Measurements from ENCODE around the gene NEK10.

The NEK10 gene

DNA sequence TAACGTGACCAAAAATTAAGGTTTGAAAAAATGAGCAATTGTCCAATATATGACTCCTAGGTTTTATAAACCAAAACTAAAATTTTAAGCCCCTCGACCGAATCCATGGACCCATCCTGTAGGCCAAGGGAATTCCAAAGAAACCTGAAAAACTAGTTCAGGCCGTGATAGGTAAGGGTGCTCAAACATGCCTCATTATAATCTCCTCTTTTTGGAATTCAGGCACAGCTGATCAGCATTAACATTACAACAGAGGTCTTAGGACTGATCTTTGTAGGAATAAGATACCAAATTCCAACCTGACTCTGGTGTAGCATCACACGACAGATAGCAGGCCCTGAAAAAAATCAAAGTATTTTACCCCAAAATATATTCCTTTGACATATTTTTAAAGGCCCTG, 155.7 kb downstream of the NEK10 start:
- Mint-ChIP-seq H3K9me3 (no peaks in the 10 kb centered on the region), H3K27ac (no peak overlapping the region), H3K4me3 (no peak overlapping the region), H3K4me1 (no peaks in the 10 kb centered on the region), H3K36me3 (ENCODE audit: low read depth) (no peaks in the 10 kb centered on the region), H3K27me3 (no peaks in the 10 kb centered on the region)
- DNase-seq (no peak), ATAC-seq (no peak)

DNA sequence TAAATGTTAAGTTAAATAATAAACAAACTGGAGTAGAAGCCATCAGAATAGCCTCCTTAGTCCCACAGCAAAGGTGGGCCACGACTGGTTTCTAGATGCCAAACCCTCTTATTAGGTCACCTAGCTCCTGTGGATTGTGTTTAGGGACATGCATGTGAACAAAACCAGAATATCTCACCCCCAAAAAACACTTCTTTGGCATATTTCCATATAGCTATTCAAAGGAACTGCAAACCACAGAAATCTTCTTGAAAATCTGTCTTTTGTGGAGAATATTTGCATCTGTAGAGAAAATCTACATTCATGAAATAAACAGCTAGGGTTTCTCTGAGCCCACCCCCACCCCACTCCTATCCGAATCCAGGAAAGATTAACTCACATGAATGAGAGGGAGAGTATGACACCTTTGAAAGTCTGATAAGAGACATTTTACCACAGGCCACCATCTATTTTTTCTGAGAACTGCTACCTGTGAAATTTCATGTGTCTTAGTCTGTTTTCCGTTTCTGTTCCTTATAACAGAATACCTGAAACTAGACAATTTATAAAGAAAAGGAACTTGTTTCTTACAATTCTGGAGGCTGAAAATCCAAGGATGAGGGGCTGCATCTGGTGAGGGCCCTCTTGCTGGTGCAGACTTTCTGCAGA, 159.4 kb downstream of the NEK10 start:
- no peak for ATAC-seq
- Mint-ChIP-seq H3K4me1 (no peaks in the 10 kb centered on the region), H3K27me3 (no peaks in the 10 kb centered on the region), H3K27ac (no peak overlapping the region), H3K36me3 (ENCODE audit: low read depth) (no peaks in the 10 kb centered on the region), H3K4me3 (no peak overlapping the region), H3K9me3 (no peaks in the 10 kb centered on the region)
- no peak for DNase-seq

DNA sequence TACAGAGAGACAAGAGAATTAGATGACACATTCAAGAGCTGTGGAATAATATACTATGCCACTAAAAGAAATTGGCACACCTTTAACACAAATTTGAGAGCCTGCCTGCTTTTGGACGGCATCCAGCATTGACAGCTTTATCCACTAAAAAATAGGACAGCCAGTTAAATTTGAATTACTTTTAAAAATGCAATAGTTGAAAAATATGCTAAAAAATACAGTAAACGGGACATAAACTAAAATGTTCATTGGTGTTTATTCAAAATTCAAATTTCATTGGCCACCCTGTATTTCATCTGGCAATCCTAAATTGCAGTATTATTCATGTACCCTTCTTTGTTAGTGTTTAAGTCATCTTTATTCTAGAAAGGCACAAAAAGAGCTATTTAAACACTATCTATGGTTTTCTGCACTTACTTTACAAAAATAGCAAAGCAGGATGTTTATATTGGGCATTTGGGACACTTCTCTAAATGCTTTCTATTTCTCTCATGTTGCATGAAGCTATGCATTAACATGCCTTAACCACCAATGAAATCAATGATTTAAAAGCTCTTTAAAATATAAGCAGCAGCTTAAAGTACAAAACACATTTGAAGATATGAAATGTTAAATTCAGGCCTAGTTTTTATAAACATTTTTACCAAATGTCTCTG, 160.1 kb downstream of the NEK10 start:
- DNase-seq: no peak
- H3K4me3 Mint-ChIP-seq: no peak overlapping the region
- H3K27me3 Mint-ChIP-seq: no peaks in the 10 kb centered on the region

DNA sequence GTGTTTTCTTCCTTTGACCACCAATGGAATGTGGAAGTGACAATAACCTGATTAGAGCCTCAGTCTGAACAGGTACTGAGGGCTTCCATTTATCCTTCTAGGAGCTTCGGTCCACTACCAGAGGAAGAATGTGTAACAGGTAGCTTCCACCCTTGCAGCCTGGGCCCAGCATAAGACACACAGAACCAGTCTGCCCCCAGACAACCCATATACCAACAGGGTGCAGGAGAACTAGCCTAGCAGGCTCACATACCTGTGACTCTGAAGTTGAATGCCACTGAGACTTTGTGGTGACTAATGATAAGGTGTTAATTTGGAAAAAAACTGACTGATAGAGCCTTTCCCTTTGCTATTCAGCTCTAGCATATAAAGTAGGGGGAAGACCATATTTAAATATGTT, 166.2 kb downstream of the NEK10 start:
- ATAC-seq (no peak), DNase-seq (no peak)
- H3K27me3 Mint-ChIP-seq: no peaks in the 10 kb centered on the region
- no peaks in the 10 kb centered on the region for H3K4me1 Mint-ChIP-seq
- no peak overlapping the region for H3K27ac Mint-ChIP-seq
- H3K4me3 Mint-ChIP-seq: no peak overlapping the region
- peaks cover 6% of the 10 kb centered on the region for H3K9me3 Mint-ChIP-seq
- H3K36me3 Mint-ChIP-seq (ENCODE audit: low read depth): no peaks in the 10 kb centered on the region

More for the DNA sequence above, 160.1 kb downstream of the NEK10 start:
- Mint-ChIP-seq H3K36me3 (ENCODE audit: low read depth) (no peaks in the 10 kb centered on the region), H3K27ac (no peak overlapping the region), H3K9me3 (no peaks in the 10 kb centered on the region), H3K4me1 (no peaks in the 10 kb centered on the region)
- ATAC-seq: no peak

DNA sequence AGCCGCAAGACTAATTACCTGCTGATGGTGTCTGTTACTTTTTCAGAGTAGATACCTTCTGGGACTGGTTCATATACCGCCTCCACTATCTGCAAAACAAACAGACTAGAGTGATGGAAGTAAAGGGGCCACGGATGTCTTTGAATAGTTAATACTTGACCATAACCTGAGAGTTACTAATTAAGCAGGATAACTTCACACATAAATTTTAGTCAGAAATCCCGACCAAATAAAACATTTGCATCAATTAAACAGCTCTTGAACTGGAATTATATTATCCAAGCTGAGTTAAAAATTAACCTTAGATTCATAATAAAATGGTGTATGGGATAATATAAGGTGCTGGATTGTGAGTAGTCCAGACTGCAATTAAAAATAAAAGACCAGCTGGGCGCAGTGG, 167.7 kb downstream of the NEK10 start:
- ATAC-seq (no peak), DNase-seq (no peak)
- no peaks in the 10 kb centered on the region for H3K27me3 Mint-ChIP-seq
- no peak overlapping the region for H3K4me3 Mint-ChIP-seq
- no peaks in the 10 kb centered on the region for H3K36me3 Mint-ChIP-seq (ENCODE audit: low read depth)
- no peaks in the 10 kb centered on the region for H3K4me1 Mint-ChIP-seq
- H3K27ac Mint-ChIP-seq: no peak overlapping the region
- H3K9me3 Mint-ChIP-seq: peaks cover 9% of the 10 kb centered on the region

DNA sequence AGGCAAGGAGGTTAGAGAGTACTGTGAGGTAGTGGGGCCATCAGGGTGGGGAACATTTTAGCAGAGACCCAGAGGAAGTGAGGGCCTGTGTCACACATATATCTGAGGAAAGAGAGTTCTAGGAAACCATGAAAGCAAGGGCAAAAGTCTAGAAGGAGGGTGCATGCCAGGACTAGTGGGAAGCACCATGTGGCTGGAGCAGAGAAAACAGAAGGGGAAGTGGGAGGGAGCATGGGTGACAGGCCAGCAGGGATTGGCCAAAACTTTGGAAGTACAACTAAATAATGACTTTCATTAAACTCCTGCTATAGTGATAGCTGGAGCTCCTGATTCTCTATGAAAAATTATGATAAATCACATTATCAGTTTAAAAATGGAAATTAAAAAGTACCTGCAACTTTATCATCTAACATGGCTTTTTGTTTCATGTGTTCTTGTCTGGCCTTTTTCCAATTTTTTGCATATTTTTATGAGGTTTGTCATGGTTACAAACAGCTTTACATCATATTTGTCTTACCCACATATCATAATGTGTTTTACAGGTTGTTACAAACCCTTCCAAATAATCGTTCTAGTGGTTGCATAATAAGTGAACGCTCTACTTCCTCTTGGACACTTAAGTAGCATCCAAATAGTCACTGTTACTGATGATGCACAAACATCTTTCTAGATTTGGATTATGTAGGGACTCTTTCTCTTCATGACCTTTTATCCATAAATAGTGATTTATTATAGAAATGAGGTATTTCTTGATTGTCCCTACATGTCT, 168.3 kb downstream of the NEK10 start:
- Mint-ChIP-seq H3K4me1 (no peaks in the 10 kb centered on the region), H3K27me3 (no peaks in the 10 kb centered on the region), H3K27ac (no peak overlapping the region), H3K9me3 (peaks cover 9% of the 10 kb centered on the region), H3K4me3 (no peak overlapping the region), H3K36me3 (ENCODE audit: low read depth) (no peaks in the 10 kb centered on the region)
- DNase-seq: no peak
- ATAC-seq: no peak

DNA sequence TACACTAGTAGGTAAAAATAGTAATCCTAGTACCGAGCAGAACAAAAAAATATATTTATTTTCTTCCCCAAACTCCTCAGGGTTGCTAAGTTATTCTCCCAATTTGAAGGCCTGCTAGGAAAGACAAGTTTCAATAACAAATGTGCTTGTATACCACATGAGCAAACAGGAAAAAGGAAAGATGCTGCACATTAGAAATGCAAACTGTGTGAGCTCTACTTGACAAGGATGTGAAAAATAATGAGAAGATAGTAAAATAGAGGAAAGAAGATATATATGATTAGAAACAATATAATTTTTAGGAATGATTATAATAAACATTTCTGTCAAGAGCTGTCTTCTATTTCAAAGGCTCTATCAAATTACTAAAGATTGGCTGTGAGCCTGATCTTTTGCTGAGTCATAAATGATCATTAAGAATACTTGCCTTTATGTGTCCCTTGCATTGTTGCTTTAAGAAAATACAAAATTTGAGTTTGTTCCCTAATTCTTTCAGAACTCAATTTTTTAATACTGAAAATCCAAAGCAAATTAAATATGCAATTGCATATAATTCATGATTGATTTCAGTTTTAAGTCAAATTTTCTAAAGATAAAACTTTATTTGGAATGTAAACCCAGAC, 174.2 kb downstream of the NEK10 start:
- Mint-ChIP-seq H3K27ac (no peak overlapping the region), H3K9me3 (peaks cover 9% of the 10 kb centered on the region)
- no peak for DNase-seq

DNA sequence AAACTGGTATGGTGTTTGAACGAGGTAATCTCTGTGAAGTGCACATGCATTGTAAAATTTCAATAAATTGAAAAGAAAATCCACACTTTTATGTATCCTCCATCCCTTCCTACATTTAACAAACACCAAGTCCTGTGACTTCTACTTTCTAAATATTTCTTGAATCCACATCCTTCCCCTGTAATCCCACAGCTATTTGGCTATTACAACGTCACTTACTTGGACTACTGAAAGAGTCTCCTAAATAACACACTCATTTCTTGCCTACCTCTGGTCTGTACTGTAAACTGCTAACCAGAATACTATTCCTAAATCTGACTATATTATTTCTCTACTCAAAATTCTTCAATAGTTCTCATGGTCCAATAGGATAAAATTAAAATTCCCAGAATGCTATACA, 176.1 kb downstream of the NEK10 start:
- Mint-ChIP-seq H3K36me3 (ENCODE audit: low read depth) (no peaks in the 10 kb centered on the region), H3K27ac (no peak overlapping the region), H3K27me3 (no peaks in the 10 kb centered on the region), H3K4me3 (no peak overlapping the region), H3K9me3 (peaks cover 3% of the 10 kb centered on the region), H3K4me1 (no peaks in the 10 kb centered on the region)
- no peak for DNase-seq
- ATAC-seq: no peak

More for the DNA sequence above, 174.2 kb downstream of the NEK10 start:
- Mint-ChIP-seq H3K27me3 (no peaks in the 10 kb centered on the region), H3K4me1 (no peaks in the 10 kb centered on the region), H3K36me3 (ENCODE audit: low read depth) (no peaks in the 10 kb centered on the region), H3K4me3 (no peak overlapping the region)
- no peak for ATAC-seq

DNA sequence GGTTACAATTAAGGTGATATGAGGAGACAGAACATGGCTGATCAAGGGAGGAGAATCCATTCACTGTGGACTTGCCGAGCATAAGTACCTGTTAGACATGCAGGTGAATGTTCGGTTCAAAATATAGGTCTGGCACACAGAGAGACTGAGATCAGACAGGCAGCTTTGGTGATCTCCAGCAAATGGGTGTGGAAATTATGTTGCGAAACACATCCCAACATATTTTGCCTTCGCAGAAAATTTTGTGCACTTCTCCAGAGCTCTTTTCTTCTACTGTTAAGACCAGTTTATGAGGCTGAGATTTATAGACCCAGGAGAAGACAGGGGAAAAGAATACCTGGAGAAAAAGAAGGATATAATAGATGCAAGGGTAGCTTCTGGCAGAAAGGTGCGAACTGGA, 183.2 kb downstream of the NEK10 start:
- Mint-ChIP-seq H3K27ac (no peak overlapping the region), H3K36me3 (ENCODE audit: low read depth) (no peaks in the 10 kb centered on the region), H3K9me3 (no peaks in the 10 kb centered on the region), H3K27me3 (no peaks in the 10 kb centered on the region), H3K4me3 (no peak overlapping the region), H3K4me1 (no peaks in the 10 kb centered on the region)
- no peak for DNase-seq
- ATAC-seq: no peak

DNA sequence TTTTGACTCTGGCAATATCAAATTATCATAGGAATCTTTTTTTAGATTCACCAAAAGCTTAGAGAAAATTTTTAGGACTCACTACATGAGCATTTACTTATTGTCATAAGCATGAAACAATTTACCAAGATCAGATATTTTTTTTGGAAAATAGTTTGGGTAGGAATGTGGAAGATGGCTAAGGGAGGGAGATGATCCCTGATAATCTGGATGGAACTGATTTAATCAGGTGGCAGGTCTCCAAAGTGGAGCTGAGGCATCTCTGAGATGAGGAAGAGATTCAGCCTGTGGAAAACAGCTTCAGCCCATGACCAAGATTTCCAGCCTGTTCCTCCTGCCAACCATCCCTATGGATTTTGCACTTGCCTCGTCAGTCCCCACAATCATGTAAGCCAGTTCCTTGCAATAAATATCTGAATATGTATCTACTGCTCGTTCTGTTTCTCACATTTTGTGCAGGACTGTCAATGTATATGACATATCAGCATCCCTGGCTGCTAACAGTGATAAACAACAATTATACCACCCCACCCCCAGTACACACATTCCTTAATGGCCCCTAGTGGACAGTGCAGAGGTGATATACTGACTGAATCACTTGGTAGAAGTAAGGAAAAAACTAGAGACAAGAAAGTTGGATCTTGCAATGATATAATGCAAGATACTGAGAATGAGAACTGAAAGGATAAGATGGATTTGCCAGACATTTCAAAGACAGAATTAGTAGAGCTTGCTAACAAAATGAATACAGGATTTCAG, 183.8 kb downstream of the NEK10 start:
- no peak overlapping the region for H3K27ac Mint-ChIP-seq
- DNase-seq (no peak), ATAC-seq (no peak)
- no peaks in the 10 kb centered on the region for H3K36me3 Mint-ChIP-seq (ENCODE audit: low read depth)
- H3K4me3 Mint-ChIP-seq: no peak overlapping the region
- no peaks in the 10 kb centered on the region for H3K27me3 Mint-ChIP-seq
- H3K9me3 Mint-ChIP-seq: no peaks in the 10 kb centered on the region
- H3K4me1 Mint-ChIP-seq: no peaks in the 10 kb centered on the region

DNA sequence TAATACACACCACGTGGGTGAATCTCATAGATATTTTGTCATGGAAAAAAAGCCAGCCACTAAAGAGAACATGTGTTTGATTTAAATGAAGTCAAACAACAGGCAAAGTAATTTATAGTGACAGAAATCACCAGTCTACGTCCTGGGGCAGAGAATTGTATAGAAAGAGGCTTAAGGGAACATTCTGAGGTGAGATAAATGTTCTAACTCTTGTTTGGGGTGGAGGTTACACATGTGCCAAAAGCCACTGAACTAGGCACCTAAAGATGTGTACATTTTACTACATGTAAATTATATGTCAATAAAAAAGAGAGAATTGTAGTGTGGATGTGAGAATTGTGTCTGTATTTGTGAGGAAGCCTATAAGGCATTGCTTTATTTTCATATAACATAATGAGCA, 184.9 kb downstream of the NEK10 start:
- ATAC-seq: no peak
- Mint-ChIP-seq H3K9me3 (no peaks in the 10 kb centered on the region), H3K4me1 (no peaks in the 10 kb centered on the region), H3K27ac (no peak overlapping the region), H3K36me3 (ENCODE audit: low read depth) (no peaks in the 10 kb centered on the region), H3K4me3 (no peak overlapping the region), H3K27me3 (no peaks in the 10 kb centered on the region)
- no peak for DNase-seq

DNA sequence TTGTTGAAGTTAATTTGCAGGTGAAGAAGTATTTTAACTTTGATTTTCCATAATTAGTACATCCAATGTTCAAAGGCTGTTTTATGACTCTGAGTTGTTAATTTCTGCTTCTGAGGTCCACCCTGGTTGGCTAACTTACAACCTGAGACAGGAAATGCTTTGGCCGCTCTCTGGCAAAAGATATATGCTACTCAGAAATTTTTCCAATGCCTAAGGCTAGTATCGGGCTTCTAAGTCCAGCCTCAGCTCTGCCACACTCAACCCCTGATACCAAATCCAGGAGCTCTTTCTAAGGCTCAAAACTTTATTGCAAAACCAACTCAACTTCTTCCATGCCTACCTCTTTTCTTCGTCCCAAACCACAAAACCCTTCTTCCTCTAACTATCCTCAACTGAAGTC, 192.9 kb downstream of the NEK10 start:
- H3K36me3 Mint-ChIP-seq (ENCODE audit: low read depth): no peaks in the 10 kb centered on the region
- no peaks in the 10 kb centered on the region for H3K9me3 Mint-ChIP-seq
- no peak overlapping the region for H3K4me3 Mint-ChIP-seq
- ATAC-seq: no peak
- no peak overlapping the region for H3K27ac Mint-ChIP-seq
- H3K27me3 Mint-ChIP-seq: peaks cover 2% of the 10 kb centered on the region
- no peaks in the 10 kb centered on the region for H3K4me1 Mint-ChIP-seq
- no peak for DNase-seq

DNA sequence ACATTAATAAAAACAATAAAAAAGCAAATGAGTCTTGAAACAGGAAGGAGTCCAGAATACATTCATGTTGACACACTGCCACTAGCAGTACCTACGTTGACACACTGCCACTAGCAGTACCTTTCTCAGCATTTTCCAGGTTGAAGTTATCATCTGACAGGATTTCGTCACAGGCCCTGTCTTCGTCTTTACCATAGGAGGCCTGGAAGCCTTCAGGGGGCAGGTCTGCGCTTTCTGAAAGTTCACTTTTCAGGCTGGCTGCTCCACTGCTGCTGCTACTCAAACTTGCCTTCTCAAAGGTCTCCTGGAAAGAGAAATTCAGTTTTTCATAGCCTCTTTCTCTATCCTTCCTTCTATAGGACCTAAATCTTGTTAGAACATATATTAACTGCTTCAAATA, 194.7 kb downstream of the NEK10 start:
- DNase-seq (no peak), ATAC-seq (no peak)
- Mint-ChIP-seq H3K36me3 (ENCODE audit: low read depth) (no peaks in the 10 kb centered on the region), H3K27ac (no peak overlapping the region), H3K9me3 (no peaks in the 10 kb centered on the region), H3K4me1 (no peaks in the 10 kb centered on the region), H3K27me3 (peaks cover 2% of the 10 kb centered on the region), H3K4me3 (no peak overlapping the region)

DNA sequence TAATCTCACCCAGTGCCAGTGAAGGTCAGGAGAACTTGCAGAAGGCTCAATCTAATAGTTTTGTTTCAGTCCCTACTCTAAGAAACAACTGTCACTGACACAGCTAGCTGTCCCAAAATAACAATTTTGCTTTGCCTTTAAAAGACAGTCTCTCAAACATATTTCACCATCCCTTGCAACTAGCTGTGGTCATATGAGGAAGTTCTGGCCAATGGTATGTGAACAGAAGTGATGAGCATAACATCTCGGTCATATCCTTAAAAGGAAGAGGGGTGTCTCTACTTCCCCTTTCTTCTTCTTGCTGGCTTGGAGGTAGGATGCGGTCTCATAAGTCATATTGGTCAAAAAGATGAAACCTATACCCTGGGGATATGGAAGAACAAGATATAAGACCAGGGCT, 198.1 kb downstream of the NEK10 start:
- no peak overlapping the region for H3K27ac Mint-ChIP-seq
- ATAC-seq: no peak
- no peak for DNase-seq
- no peaks in the 10 kb centered on the region for H3K9me3 Mint-ChIP-seq
- no peaks in the 10 kb centered on the region for H3K4me1 Mint-ChIP-seq
- H3K4me3 Mint-ChIP-seq: no peak overlapping the region
- no peaks in the 10 kb centered on the region for H3K36me3 Mint-ChIP-seq (ENCODE audit: low read depth)
- H3K27me3 Mint-ChIP-seq: peaks cover 2% of the 10 kb centered on the region
